ENCODE results near the gene ULK3.

Gene ULK3

GRCh38 chr15:74802862-74803447, 40.0 kb downstream of the ULK3 start:
- Histone ChIP-seq H3K4me3 (ENCODE audit: low read depth in 1 of 2, low read length in 2 of 2) (no peak overlapping the region), H3K9me3 (ENCODE audit: insufficient read depth, low read length, severe bottlenecking) (no peaks in the 10 kb centered on the region), H3K79me2 (ENCODE audit: insufficient read depth, low read length) (peaks cover 4% of the 10 kb centered on the region), H3K36me3 (ENCODE audit: insufficient read depth, low read length) (peaks cover 64% of the 10 kb centered on the region), H3K27ac (ENCODE audit: low read length) (no peak overlapping the region), H2AFZ (ENCODE audit: low read depth, low read length) (no peak overlapping the region), H3K4me2 (ENCODE audit: insufficient read depth, low read length) (no peak overlapping the region), H4K20me1 (ENCODE audit: insufficient read depth, low read length) (peaks cover 27% of the 10 kb centered on the region), H3K4me1 (ENCODE audit: insufficient read depth, low read length) (no peaks in the 10 kb centered on the region), H3K27me3 (ENCODE audit: insufficient read depth, low read length, poor library complexity) (no peaks in the 10 kb centered on the region), H3K9ac (ENCODE audit: low read depth, low read length) (no peak overlapping the region)
- DNase-seq: no peak
- no peak for TF ChIP-seq EZH2 (IDR thresholded peaks at IDR 0.05; ENCODE audit: borderline replicate concordance, low read depth, low read length, severe bottlenecking)
- TF ChIP-seq, protein P1, sequence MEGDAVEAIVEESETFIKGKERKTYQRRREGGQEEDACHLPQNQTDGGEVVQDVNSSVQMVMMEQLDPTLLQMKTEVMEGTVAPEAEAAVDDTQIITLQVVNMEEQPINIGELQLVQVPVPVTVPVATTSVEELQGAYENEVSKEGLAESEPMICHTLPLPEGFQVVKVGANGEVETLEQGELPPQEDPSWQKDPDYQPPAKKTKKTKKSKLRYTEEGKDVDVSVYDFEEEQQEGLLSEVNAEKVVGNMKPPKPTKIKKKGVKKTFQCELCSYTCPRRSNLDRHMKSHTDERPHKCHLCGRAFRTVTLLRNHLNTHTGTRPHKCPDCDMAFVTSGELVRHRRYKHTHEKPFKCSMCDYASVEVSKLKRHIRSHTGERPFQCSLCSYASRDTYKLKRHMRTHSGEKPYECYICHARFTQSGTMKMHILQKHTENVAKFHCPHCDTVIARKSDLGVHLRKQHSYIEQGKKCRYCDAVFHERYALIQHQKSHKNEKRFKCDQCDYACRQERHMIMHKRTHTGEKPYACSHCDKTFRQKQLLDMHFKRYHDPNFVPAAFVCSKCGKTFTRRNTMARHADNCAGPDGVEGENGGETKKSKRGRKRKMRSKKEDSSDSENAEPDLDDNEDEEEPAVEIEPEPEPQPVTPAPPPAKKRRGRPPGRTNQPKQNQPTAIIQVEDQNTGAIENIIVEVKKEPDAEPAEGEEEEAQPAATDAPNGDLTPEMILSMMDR (IDR thresholded peaks at IDR 0.05; ENCODE audit: borderline replicate concordance, extremely low read depth, low read length, poor library complexity, severe bottlenecking): no peak
- ATAC-seq (ENCODE audit: insufficient read depth, low read depth): no peak

GRCh38 chr15:74802290-74802689, 40.7 kb downstream of the ULK3 start:
- H3K9me3 ChIP-seq (ENCODE audit: insufficient read depth, low read length, severe bottlenecking): no peaks in the 10 kb centered on the region
- H3K36me3 ChIP-seq (ENCODE audit: insufficient read depth, low read length): peaks cover 67% of the 10 kb centered on the region
- DNase-seq (no peak), ATAC-seq (ENCODE audit: insufficient read depth, low read depth) (no peak)
- TF ChIP-seq, protein P1 (IDR thresholded peaks at IDR 0.05; ENCODE audit: borderline replicate concordance, extremely low read depth, low read length, poor library complexity, severe bottlenecking): no peak
- no peak for TF ChIP-seq EZH2 (IDR thresholded peaks at IDR 0.05; ENCODE audit: borderline replicate concordance, low read depth, low read length, severe bottlenecking)
- H3K27me3 ChIP-seq (ENCODE audit: insufficient read depth, low read length, poor library complexity): no peaks in the 10 kb centered on the region
- H3K4me1 ChIP-seq (ENCODE audit: insufficient read depth, low read length): no peaks in the 10 kb centered on the region
- no peak overlapping the region for H3K4me2 ChIP-seq (ENCODE audit: insufficient read depth, low read length)
- peaks cover 9% of the 10 kb centered on the region for H3K79me2 ChIP-seq (ENCODE audit: insufficient read depth, low read length)
- H4K20me1 ChIP-seq (ENCODE audit: insufficient read depth, low read length): peaks cover 32% of the 10 kb centered on the region
- no peak overlapping the region for H3K9ac ChIP-seq (ENCODE audit: low read depth, low read length)
- H2AFZ ChIP-seq (ENCODE audit: low read depth, low read length): no peak overlapping the region
- H3K4me3 ChIP-seq (ENCODE audit: low read depth in 1 of 2, low read length in 2 of 2): no peak overlapping the region
- no peak overlapping the region for H3K27ac ChIP-seq (ENCODE audit: low read length)

DNA sequence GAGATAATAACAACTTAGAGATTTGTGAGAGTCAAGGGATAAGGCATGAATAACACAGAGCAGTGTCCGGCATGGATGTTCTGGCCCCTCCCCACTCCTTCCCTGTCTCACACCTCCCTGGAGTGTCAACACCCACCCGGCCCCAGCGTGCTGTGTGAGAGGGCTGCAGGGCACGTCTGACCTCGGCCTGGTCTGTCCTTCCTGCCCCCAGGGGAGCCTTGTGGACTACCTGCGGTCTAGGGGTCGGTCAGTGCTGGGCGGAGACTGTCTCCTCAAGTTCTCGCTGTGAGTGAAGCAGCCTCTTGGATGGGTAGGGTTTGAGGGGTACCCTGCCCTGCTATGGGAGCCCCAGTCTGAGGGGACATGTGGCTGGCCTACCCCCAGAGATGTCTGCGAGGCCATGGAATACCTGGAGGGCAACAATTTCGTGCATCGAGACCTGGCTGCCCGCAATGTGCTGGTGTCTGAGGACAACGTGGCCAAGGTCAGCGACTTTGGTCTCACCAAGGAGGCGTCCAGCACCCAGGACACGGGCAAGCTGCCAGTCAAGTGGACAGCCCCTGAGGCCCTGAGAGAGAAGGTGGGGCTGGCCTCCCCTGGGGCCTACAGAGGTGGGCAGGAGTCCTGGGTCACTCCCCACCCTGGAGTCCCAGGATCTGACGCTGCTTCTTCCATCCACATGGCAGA, 41.5 kb downstream of the ULK3 start:
- H2AFZ ChIP-seq (ENCODE audit: low read depth, low read length): no peak overlapping the region
- no peak overlapping the region for H3K27ac ChIP-seq (ENCODE audit: low read length)
- H4K20me1 ChIP-seq (ENCODE audit: insufficient read depth, low read length): peaks cover 35% of the 10 kb centered on the region
- H3K27me3 ChIP-seq (ENCODE audit: insufficient read depth, low read length, poor library complexity): no peaks in the 10 kb centered on the region
- H3K4me2 ChIP-seq (ENCODE audit: insufficient read depth, low read length): no peak overlapping the region
- no peak for TF ChIP-seq EZH2 (IDR thresholded peaks at IDR 0.05; ENCODE audit: borderline replicate concordance, low read depth, low read length, severe bottlenecking)
- TF ChIP-seq, protein P1 (IDR thresholded peaks at IDR 0.05; ENCODE audit: borderline replicate concordance, extremely low read depth, low read length, poor library complexity, severe bottlenecking): no peak
- H3K36me3 ChIP-seq (ENCODE audit: insufficient read depth, low read length): peaks cover 67% of the 10 kb centered on the region
- H3K4me3 ChIP-seq (ENCODE audit: low read depth in 1 of 2, low read length in 2 of 2): no peak overlapping the region
- no peak for DNase-seq
- H3K9ac ChIP-seq (ENCODE audit: low read depth, low read length): no peak overlapping the region
- H3K79me2 ChIP-seq (ENCODE audit: insufficient read depth, low read length): peaks cover 14% of the 10 kb centered on the region
- no peaks in the 10 kb centered on the region for H3K9me3 ChIP-seq (ENCODE audit: insufficient read depth, low read length, severe bottlenecking)
- H3K4me1 ChIP-seq (ENCODE audit: insufficient read depth, low read length): no peaks in the 10 kb centered on the region
- ATAC-seq (ENCODE audit: insufficient read depth, low read depth): no peak
